Kidney glomerular epithelial cell (primary cell): ENCODE results near the gene RARS1.

Experiments used
- DNase-seq: peaks from one replicate; lab custom pipeline; 2025; lab: John Stamatoyannopoulos, UW

RARS1 gene

DNA sequence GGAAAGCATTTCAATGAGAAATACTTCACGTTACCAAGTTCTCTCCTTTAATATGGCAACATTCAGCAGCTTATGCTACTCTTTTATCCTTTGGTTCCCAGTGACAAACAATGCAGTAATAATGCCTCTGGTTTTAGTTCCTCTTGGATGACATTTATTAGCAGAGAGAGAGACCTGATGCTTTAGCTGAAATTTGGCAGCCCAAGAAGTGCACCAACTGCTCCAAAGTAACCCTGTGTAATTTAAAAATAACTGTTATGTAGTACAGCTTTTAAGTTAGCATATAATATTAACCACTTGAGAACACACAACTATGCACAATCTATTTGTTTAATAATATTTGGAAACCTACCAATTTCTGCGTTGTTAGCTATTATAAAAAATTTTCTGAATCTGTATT lies 71.1 kb downstream of the RARS1 start:
- DNase-seq: no peak

- no peak for DNase-seq
Observed at GRCh38 chr5:168562279-168562678, 76.0 kb downstream of the RARS1 start.

- no peak for DNase-seq
Observed at GRCh38 chr5:168563959-168564358, 77.7 kb downstream of the RARS1 start.

DNA sequence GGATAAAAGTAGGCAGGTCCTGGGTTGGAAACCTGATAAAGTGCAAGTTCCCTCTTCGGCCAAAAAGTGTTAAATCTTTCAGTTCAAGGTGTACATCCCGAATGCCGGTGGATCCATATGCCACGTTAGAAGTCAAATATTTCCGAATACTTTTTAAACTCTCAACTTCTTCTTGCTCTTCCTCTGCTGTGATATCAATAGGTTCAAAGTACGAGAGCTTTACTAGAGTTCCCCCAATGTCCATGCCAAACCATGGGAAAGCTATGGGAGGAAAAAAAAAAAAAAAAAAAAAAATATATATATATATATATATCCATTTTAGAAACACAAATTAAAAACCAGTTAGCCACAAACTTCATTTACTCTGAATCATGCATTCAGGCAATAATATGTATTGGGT lies 82.5 kb downstream of the RARS1 start:
- DNase-seq: no peak
